Effector CD4-positive, alpha-beta T cell (primary cell): Measurements from ENCODE around the gene ZMAT5.

Source experiments
- DNase-seq: peaks from one replicate; pipeline ENCODE4 v3.0.0-alpha.2; 2020

The ZMAT5 gene

DNA sequence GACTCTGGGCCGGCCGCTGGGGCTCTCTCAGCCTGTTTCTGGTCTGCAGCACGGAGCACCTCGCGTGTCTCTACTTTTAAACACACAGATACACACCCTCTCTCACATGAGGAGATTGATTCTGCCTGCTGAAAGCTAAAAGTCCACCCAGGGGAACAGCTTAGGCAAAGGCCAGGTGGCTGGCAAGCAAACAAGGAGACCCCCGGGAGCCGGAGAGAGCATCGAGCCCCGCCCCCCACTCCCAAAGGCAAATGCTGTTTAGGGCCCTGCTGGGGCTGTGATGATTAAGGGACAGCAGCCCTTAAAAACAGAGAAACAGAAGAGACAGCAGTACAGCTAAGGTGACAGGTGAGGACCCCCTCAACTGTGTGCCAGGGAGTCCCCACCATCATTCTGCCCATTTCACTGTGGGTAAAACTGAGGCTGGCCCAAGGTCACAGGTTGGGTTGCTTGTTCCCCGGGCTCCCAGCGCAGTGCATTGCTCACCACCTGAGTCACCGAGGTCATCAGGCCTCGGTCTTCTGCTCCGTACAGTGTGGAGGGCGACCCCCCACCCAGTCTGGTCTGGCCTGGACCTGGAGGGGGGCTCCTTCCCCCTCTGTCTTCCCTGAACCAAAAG is 40.2 kb downstream of the ZMAT5 start:
- DNase-seq = no peak

DNA sequence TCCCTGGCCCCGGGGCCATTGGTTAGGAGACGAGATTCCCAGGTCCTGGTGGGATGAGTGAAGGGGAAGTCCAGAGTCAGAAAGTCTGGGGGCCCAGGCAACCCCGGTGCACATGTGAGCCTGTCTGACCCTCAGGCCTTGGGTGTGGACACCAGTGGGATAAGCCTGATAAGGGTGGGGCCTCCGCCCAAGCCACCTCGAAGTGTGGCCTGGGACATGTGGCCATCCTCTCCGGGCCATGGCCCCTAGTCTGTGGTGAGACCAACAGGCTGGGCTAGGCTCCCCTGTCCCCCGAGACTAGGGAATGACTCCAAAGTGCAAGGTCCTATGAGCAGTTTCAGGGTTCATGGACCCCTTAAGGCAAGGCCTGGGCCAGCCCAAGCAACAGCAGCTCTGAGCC is 40.7 kb downstream of the ZMAT5 start:
- DNase-seq = no peak

DNA sequence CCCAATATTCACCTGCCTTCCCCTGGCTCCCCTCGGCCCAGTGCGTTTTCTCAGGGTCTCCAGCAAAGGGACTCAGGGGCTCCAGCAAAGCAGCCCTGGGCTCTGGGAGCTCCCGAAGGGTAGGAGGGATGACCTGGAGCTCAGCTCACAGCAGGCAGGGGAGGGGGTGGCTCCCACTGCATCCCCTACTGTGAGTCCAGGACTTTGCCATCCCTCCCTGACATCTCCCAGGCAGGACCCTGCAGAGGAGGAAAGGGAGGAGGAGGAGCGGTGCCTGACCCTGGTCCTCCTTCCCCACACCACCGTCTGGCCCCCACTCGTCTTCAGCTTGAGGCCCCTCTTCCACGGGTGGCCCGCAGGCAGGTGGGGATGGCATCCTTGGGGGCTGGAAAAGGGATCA is 42.0 kb downstream of the ZMAT5 start:
- no peak for DNase-seq

DNA sequence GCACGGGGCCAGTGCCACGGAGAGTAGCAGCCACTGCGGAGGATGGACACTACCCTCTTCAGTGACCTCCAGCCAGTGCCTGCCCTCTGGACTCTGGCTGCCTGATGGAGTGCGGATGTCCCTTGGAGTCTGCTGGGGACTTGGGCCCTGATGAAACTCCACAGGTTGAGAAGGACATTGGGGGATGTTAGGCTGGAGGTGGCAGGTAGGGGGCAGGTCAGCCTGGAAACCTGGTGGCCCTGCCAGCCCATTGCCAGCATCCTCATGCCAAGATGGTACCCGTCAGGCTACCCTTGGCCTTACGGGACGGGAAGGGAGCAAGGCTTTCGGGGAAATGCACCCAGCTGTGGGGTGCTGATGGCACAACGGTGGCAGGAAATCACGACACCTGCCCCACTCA is 43.0 kb downstream of the ZMAT5 start:
- DNase-seq = no peak

DNA sequence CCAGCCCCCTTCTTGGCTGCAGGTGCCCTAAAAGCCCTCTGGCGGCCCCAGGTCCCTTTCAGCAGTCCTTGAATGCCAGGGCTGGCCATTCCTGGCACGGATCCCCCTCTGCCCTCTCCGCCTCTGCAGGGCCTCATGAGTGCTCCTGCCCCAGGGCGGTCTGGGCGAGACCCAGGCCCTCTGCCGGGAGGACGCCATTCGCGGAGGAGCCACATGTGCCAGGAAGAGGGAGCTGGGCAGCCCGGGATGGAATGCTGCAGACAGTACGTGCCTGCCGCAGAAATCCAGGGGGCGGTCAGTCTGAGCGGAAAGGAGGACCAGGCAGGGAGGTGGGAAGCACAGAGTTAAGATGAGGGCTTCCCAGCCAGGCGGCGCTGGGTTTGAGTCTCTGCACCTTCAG is 44.2 kb downstream of the ZMAT5 start:
- no peak for DNase-seq

DNA sequence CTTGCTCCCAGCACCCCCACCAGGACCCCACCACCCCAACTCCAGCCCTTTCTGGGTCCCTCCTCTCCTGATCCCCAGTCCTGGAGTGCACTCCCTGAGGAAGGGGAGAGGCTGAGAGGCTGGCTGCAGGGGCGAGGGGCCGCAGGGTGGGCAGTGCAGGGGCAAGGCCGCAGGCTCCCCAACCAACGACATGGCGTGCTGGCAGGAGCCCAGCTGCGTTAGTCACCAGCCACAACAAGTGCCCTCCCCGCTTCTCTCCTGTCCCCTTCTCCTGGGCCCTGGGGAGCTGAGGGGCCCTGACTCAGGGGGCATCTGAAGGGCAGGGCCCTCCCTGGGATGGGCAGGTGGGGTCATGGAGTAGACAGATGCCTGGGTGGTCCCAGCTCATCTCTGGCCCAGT is 44.7 kb downstream of the ZMAT5 start:
- DNase-seq = no peak

DNA sequence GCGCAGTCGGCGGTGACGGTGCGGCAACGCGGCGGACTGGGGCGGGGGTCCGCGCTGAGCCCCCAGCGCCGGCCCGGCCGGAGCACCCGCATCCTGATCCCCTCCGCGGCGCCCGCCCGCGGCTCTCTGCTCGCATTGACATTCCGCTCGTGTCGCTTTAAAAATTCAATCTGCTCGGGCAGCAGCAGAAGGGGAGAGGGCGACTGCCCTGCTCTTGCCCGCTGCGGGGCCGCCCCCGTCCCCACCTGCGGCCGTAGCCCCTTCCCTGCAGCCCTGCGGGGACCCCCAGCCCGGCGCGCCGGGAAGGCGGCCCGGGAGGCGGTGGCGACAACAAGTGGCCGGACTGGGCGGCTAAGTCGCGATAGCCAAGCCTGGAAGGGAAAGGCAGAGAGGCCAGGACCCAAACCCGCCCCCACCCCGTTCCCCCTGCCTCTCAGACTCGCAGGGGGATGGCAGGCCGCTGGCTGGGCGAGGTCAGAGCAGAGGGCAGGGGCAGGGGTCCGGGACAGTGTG is 45.9 kb downstream of the ZMAT5 start:
- no peak for DNase-seq

DNA sequence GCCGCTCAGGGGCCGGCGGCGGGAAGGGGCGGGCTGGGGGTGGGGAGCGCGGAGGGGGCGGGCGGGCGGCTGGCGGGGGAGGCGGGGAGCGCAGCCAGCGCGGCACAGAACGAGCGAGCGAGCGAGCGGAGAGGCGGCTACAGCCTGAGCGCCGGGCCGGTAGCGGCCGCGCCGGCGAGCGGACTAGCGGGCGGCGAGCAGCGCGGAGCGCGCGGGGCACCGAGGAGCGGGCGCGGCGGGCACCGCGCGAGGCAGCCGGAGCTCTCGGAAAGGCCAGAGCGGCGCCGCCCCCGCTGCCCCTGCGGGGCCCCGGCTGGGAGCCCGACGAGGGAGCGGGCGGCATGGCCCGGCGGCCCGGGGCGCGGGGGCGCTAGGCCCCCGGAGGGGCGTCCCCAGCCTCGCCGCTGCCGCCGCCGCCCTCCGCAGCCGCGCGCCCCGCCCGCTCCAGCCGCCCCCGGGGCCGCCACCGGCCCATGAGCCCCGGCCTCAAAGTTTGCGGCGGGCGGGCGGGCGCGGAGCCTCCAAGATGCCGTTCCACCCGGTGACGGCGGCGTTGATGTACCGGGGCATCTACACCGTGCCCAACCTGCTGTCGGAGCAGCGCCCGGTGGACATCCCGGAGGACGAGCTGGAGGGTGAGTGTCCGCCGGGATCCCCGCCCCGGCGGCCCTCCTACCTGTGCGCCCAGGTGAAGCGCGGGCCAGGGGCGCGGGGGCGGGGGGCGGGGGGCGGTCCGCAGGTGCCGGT is 46.7 kb downstream of the ZMAT5 start, which contains the start of gene CABP7:
CABP7 (plus strand) TSS at position 105 of the 747 bp plus-strand sequence; CDS start at position 527, 422 bp downstream.
- no peak for DNase-seq

DNA sequence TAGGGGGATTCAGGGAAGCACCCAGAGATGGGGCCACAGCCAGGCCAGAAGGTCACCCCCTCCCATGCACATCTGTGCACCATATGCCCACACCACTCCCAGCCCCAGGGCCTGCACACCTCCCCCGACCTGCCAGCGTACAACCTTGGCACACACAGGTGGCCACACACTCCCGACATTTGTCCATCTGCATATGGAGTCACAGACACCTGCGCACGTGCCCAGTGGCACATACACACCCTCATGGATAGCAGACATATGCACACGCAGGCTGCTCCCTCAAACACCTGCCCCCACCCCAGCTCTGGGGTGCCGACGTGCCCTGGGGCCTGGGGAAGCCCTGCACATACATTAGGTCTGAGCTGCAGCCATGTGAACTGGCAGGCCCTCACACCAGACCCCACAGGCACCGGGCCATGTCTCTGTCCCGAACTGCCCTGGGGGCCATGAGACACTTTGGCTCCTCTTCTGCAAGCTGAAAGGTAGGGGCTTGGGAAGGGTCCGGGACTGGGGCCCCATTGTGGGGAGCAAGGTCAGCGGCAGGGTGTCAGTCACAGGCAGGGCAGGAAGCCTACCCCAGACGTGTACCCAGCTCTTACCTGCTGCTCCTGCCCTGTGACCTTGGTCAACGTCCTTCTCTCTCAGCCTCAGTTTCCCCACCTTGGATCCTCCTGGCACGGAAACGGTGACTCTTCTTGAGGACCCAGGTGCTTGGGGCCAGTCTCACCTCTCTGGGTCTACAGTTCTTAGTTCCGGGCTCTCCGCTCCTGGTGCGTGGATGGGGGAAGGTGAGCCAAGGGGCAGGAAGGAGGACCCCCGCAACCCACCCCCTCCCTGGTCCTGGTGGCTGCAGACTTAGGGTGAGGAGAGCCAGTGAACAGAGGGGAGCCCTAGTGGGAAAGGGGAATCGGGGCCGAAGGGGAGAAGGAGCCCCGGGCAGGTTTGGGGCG is 47.6 kb downstream of the ZMAT5 start:
- no peak for DNase-seq

DNA sequence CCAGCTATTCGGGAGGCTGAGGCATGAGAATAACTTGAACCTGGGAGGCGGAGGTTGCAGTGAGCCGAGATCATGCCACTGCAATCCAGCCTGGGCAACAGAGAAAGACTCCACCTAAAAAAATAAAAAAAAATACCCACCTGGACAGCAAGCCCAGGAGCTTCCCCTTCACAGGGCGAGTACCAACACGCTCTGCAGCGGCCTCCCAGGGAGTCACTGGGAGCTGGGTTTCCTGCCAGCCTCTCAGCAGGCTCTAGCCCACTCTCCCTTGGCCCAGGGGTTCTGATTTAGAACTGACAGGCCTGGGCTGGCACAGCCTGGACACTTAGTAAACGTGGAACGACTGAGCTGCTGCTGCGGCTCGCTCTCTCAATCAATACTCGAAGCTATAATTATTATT is 49.0 kb downstream of the ZMAT5 start:
- DNase-seq = no peak

DNA sequence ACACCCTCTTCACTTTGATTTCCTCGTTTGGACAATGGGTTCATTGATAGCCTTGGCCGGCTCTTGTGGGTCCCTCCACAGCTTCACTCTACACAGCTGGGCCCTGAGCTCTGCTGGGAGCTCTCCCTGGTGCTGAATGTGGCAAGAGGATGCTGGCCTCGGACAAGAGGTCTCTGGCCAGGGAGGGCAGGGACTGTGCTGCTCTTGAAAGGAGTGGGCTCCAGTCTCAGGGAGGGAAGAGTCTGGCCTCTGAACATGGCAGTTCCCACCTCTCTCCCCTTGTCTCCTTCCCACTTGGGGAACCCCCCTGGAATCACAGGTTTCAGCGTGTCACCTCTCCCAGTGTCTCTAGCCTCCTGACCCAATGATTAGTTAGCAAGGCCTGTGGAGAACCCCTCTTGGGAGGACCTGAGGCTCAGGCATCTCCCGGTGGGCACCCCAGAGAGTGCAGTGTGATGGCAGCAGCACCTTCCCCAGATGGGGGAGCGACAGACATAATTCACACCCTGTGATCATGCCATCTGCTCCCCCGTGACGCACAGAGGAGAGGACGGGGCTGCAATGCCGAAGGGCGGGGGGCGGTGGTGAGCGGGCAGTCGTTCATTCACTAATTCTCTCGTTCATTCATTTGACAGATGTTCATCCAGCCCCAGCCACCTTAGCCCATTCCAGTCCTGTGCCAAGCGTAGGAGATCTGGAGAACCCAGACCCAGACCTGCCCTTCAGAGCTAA is 49.8 kb downstream of the ZMAT5 start:
- no peak for DNase-seq

DNA sequence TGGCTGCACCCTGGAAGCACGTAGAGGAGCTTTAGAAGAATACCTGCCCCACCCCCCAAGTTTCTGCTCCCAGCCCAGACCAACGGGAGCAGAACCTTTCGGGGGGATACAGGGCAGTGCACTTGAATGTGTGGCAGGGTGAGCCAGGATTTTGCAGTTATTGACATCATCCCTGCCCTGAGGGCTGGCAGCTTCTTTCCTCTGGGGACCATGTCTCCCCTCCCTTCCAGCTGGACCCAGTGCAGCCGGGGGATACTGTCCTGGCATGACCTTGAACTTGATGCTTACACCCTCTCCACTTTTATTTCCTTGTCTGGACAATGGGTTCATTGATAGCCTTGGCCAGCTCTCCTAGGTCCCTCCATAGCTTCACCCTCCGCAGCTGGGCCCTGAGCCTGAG is 51.1 kb downstream of the ZMAT5 start:
- DNase-seq = no peak

DNA sequence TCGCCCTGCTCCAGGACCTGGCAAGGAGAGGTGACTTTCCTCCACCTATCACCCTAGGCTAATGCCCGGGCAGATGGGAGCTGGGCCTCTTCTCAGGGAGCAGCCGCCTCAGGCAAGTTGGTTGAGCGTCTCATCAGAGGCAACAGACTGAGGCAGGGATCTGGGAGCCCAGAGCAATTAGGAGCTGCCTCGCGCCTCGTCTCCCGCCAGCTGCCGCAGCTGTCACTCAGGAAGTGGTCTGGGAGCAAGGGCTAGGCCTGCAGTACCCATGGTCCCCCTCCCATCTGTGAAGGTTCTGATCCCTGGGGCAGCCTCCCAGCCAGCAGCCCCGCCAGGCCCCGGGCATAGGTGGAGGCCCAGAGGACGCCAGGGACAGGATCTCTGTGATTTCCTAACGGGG is 51.6 kb downstream of the ZMAT5 start:
- DNase-seq = no peak

DNA sequence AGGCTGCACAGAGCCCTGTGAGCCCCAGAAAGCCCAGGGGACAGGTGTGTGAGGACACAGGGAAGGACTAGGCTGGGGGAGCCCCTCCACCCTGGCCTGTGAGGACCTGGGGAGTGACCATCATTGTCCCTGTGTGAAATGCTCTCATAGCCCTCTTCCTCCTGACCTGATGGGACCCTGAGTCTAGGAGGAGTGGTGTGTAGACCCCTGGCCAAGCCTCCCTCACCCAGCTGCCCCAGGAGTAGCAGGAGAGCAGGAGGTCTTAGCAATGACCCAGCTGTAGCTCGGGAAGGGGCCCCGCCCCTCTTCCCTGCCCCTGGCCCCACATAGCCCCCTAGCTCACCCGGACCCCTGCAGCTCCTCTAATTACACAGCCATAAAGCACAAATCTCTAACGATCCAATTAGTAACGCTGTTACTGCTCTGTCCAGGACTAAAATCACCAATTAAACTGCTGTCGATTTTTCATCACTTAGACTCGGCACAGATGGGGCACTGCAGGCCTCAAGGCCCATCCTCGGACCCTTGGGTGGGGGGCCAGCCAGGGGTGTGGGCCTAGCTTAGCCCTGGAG is 53.6 kb downstream of the ZMAT5 start:
- DNase-seq = no peak

DNA sequence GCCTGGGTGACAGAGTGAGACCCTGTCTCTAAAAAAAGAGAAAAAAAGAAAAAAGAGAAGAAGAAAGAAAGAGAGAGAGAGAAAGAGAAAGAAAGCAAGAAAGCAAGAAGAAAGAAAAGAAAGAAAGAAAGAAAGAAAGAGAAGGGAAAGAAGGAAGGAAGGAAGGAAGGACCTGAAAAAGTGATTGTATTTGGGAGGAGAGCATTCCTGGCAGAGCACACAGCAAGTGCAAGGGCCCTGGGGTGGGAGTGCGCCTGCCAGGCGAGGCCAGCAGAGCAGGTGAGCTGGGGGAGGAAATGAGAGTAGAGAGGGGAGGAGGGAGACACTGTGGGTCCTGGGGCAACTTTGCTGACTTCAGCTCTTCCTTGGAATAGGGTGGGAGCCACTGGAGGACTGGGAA is 54.7 kb downstream of the ZMAT5 start:
- DNase-seq = no peak

DNA sequence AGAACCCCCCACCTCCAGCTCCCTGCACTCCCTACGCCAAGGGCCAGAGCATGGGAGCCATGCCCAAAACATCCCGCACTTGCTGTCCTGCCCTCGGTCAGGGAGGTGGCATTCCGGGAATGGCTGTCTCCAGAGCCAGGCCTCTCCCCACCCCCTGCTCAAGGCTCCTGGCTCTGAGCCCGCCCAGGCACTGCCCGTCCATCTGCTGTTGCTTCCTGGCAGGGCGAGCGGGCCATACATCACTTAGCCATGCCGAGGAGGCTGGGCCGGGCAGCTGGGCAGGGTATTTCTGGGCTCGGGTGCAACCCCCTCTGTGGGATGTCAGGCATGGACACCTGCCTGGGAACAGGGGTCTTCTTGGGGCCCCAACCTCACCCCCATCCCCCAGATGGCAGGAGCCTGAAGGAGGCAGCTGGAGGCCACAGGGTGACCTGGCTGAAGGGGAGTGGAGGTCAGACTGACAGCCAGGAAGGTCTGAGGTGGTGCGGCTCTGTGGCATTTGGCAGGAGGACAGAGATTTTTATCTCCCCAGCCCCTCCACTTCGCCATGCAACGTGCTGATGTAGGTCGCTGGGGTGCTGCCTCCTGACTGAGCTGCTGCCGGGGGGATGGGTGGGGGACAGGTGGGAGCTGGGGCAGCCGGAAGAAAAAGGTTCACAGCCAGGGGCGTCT is 55.7 kb downstream of the ZMAT5 start:
- DNase-seq = no peak

DNA sequence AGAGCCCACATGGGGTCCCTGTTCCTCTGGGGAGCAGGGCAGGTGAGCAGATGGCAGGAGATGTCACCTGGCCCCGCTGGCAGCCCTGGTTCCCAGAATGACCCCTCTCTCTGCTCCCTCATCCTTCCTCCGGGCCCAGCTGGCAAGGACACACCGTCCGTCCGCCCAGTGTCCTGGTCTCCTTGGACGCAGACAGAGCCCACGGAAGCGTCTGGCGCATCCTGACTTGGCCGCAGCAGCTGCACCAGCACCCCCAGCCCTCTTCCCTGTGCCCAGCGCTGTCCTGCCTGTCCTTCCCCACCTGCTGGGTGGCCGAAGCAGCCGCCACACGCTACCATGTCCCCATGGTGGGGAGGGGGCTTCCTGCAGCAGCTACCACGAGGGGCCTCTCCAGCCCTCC is 56.6 kb downstream of the ZMAT5 start:
- no peak for DNase-seq

DNA sequence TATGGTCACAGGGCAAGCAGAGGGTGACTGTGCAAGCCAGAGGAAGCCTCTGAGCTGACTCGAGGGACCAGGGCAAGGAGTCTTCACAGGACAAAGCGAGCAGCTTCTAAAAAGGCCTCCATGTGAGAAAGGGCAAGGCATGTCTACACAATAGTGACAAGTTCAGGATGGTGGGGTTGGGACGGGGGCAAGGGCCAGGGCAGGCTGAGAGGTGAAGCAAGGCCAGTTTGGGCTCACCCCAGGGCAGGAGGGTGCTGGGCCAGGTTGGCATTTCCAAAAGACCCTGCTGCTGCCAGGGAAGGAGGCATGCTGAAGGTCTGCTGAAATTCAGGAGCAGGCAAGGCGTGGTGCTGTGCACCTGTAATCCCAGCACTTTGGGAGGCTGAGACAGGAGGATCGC is 59.3 kb downstream of the ZMAT5 start:
- no peak for DNase-seq

DNA sequence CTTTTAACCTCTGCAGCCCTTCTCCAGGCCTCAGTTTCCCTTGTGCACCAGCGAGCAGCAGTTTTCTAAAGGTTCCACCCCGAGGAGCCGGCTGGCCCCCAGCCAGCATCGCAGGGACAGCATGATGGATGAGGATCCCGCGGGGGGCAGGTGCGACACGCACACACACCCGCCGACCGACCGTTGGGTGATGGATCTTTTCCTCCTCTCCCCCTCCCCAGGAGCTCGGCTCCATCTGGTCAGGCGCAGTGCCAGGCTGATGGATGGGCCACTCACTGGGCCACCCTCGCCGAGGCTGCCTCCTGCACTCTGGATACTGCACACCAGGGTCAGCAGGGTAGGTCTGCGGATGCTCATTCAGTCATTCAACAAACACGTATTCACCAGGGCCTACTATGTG is 59.8 kb downstream of the ZMAT5 start:
- no peak for DNase-seq

DNA sequence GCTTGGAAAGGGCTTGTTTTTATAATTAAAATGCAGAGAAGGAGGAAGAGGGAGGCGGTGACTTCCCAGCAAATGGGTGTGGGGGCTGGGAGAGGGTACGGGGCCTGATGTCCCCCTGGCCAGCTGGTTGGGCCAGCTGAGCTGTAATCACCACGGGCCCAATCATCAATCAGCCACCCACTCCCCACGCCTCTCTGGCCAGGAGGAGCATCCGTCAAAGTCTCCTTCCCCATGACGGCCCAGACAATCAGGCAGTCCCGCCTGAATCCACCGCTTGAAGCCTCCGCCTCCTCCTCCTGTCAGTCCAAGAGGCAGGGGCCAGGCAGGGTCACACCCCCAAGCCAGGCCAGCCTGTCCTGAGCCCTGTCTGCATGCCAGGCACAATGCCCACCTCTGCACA is 60.3 kb downstream of the ZMAT5 start:
- no peak for DNase-seq

DNA sequence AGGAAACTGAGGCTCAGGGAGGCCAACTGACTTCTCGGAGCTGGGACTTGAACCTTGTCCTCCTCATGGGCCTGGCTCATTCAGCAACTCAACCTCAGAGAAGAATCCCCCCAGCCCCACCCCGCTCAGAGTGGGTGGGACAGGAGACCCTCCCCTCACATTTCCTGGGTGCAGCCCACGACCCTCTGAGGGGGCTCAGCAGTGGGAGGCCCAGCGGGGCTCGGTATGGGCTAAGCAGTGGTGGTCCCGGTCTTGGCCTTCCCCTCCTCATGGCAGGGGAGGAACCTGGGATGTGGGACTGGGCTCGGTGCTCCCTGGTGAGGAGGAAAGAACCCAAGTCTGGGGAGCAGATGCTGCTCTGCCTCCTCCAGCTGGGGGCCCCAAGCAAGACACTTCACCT is 61.2 kb downstream of the ZMAT5 start:
- DNase-seq = no peak
